ENCODE data around the gene ZNF223. TPM values are rescaled to one million over a fixed set of nuclear protein-coding genes. Genes with fewer than 3 reads are reported as not detected.
A peak's percentile ranks its signal among the peaks of the same experiment; 100 is the strongest.

Gene ZNF223
- total and polyA plus RNA-seq, 5 donors from 2014 or later: 0.68 to 3.1 (median 1.4) TPM

DNA sequence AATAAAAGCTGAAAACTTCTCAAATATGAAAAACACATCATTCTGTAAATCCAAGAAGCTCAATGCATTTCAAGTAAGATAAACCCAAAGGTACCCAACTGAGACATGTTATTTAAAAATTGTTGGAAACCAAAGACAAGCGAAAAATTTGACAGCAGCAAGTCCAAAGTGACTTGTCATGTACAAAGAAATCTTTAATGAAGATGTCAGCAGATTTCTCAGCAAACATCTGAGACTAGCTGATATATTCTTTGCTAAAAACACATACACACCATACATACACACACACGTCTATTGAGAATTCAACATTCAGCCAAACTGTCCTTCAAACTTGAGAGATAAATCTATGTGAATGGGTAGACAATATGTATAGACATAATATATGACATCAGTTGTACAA lies 32.3 kb upstream of the ZNF223 start:
- H3K9me3 Mint-ChIP-seq: peaks cover 1 to 59% (median 33%) of the 10 kb centered on the region in 7 donors
- no peaks in the 10 kb centered on the region for H3K36me3 ChIP-seq (ENCODE audit: control insufficient read depth, insufficient read depth, low read length)
- no peaks in the 10 kb centered on the region for H3K36me3 Mint-ChIP-seq
- no peak overlapping the region for H3K27ac Mint-ChIP-seq
- peaks cover 0 to under 1% (median 0%) of the 10 kb centered on the region in 4 donors for H3K4me1 Mint-ChIP-seq
- ATAC-seq (ENCODE audit: low read depth in 2 of 2): no peak
- no peak overlapping the region for H3K4me3 ChIP-seq (ENCODE audit: low read depth, low read length)
- H3K27me3 Mint-ChIP-seq: peaks cover 6% of the 10 kb centered on the region
- peaks cover 20 to 37% of the 10 kb centered on the region in 2 experiments for H3K9me3 ChIP-seq (ENCODE audit: control insufficient read depth in 2 of 2, low read length in 2 of 2)
- H3K27me3 ChIP-seq (ENCODE audit: control insufficient read depth, insufficient read depth, low read length): no peaks in the 10 kb centered on the region
- DNase-seq: no peak
- no peaks in the 10 kb centered on the region for H3K4me1 ChIP-seq (ENCODE audit: control insufficient read depth, insufficient read depth, low read length, poor library complexity, severe bottlenecking)
- H3K4me3 Mint-ChIP-seq: no peak overlapping the region
- H3K27ac ChIP-seq (ENCODE audit: insufficient read depth, low read length, poor library complexity, severe bottlenecking): no peak overlapping the region

- ATAC-seq (ENCODE audit: low read depth in 2 of 2): no peak
- peaks cover 8 to 17% (median 11%) of the 10 kb centered on the region in 4 donors for H3K4me1 Mint-ChIP-seq
- H3K9me3 Mint-ChIP-seq: peaks cover 1 to 50% (median 29%) of the 10 kb centered on the region in 7 donors
Observed at GRCh38 chr19:44021221-44021620, 30.6 kb upstream of the ZNF223 start.

DNA sequence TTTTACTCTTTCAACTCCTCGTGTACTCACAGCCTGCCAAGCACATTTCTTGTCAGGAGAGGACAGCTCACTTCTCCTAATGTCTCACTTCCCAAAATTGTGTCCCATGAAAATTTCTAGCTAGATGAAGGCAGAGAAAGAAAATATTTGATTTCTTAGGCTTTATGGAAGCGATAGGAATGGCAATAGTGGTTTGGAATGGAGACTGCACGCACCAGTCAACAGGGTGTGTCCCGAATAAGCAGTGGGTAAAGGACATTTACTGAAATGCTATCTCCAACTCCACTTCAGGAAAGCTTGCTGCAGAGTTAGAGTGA lies 27.0 kb upstream of the ZNF223 start:
- Histone ChIP-seq H3K27ac (ENCODE audit: insufficient read depth, low read length, poor library complexity, severe bottlenecking) (no peak overlapping the region), H3K4me3 (ENCODE audit: low read depth, low read length) (peak overlapping the region; percentile 91), H3K27me3 (ENCODE audit: control insufficient read depth, insufficient read depth, low read length) (no peaks in the 10 kb centered on the region), H3K36me3 (ENCODE audit: control insufficient read depth, insufficient read depth, low read length) (peaks cover 31% of the 10 kb centered on the region), H3K9me3 (ENCODE audit: control insufficient read depth in 2 of 2, low read length in 2 of 2) (peaks cover 36% of the 10 kb centered on the region in 2 experiments), H3K4me1 (ENCODE audit: control insufficient read depth, insufficient read depth, low read length, poor library complexity, severe bottlenecking) (peaks cover 10% of the 10 kb centered on the region)
- peak overlapping the region; percentile 90 to 100 (median 98) for H3K4me3 Mint-ChIP-seq
- ATAC-seq (ENCODE audit: low read depth in 2 of 2) (no peak), DNase-seq (no peak)
- H3K27me3 Mint-ChIP-seq: peaks cover 5% of the 10 kb centered on the region
- peaks cover 16 to 37% (median 23%) of the 10 kb centered on the region in 4 donors for H3K4me1 Mint-ChIP-seq
- peaks cover 10 to 47% (median 28%) of the 10 kb centered on the region in 7 donors for H3K9me3 Mint-ChIP-seq
- H3K36me3 Mint-ChIP-seq: peaks cover 35% of the 10 kb centered on the region
- peak overlapping the region in 2 of 3 donors; percentile 95 to 96 for H3K27ac Mint-ChIP-seq

More at GRCh38 chr19:44021221-44021620, 30.6 kb upstream of the ZNF223 start:
- Histone ChIP-seq H3K27ac (ENCODE audit: insufficient read depth, low read length, poor library complexity, severe bottlenecking) (no peak overlapping the region), H3K9me3 (ENCODE audit: control insufficient read depth in 2 of 2, low read length in 2 of 2) (peaks cover 11 to 21% of the 10 kb centered on the region in 2 experiments), H3K27me3 (ENCODE audit: control insufficient read depth, insufficient read depth, low read length) (no peaks in the 10 kb centered on the region), H3K4me1 (ENCODE audit: control insufficient read depth, insufficient read depth, low read length, poor library complexity, severe bottlenecking) (peaks cover 10% of the 10 kb centered on the region), H3K4me3 (ENCODE audit: low read depth, low read length) (no peak overlapping the region), H3K36me3 (ENCODE audit: control insufficient read depth, insufficient read depth, low read length) (no peaks in the 10 kb centered on the region)
- peaks cover 5% of the 10 kb centered on the region for H3K27me3 Mint-ChIP-seq
- H3K4me3 Mint-ChIP-seq: peak overlapping the region in 1 of 4 donors; percentile 36
- peaks cover 3% of the 10 kb centered on the region for H3K36me3 Mint-ChIP-seq
- no peak overlapping the region for H3K27ac Mint-ChIP-seq
- no peak for DNase-seq

- H3K4me1 Mint-ChIP-seq: peaks cover 16 to 37% (median 23%) of the 10 kb centered on the region in 4 donors
- ATAC-seq (ENCODE audit: low read depth in 2 of 2) (peak; percentile 95 to 99), DNase-seq (peak; percentile 68 to 92 (median 78))
- H3K4me3 Mint-ChIP-seq: peak within 1 kb of the TSS; percentile 90 to 100 (median 98)
- peak within 1 kb of the TSS; percentile 52 for H3K27ac ChIP-seq (ENCODE audit: insufficient read depth, low read length, poor library complexity, severe bottlenecking)
- peaks cover 5% of the 10 kb centered on the region for H3K27me3 Mint-ChIP-seq
- H3K36me3 Mint-ChIP-seq: peaks cover 40% of the 10 kb centered on the region
- peaks cover 10 to 46% (median 28%) of the 10 kb centered on the region in 7 donors for H3K9me3 Mint-ChIP-seq
- H3K27me3 ChIP-seq (ENCODE audit: control insufficient read depth, insufficient read depth, low read length): no peaks in the 10 kb centered on the region
- H3K36me3 ChIP-seq (ENCODE audit: control insufficient read depth, insufficient read depth, low read length): peaks cover 36% of the 10 kb centered on the region
- H3K4me1 ChIP-seq (ENCODE audit: control insufficient read depth, insufficient read depth, low read length, poor library complexity, severe bottlenecking): peaks cover 10% of the 10 kb centered on the region
- peak within 1 kb of the TSS; percentile 80 to 96 (median 95) for H3K27ac Mint-ChIP-seq
- H3K4me3 ChIP-seq (ENCODE audit: low read depth, low read length): peak within 1 kb of the TSS; percentile 91
- H3K9me3 ChIP-seq (ENCODE audit: control insufficient read depth in 2 of 2, low read length in 2 of 2): peaks cover 36 to 38% of the 10 kb centered on the region in 2 experiments
Observed at GRCh38 chr19:44025217-44025936, 26.5 kb upstream of the ZNF223 start, which contains the start of gene ZNF222. ZNF222 (plus strand) TSS chr19:44025379; CDS start chr19:44025437, 58 bp downstream.

DNA sequence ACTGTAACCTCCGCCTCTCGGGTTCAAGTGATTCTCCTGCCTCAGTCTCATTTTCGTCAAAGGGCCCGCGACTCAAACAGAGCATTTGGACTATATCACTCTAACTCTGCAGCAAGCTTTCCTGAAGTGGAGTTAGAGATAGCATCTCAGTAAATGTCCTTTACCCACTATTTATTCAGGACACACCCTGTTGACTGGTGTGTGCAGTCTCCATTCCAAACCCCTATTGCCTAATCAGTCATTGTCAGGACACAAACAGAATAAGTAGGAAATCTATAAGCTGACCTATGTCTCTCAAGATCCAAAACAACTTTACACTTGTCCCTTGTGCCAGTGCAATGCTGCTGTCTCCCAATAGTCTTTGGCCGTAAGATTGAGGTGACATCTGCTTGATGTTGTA lies 25.2 kb upstream of the ZNF223 start:
- Mint-ChIP-seq H3K4me3 (peak overlapping the region; percentile 62 to 100 (median 98)), H3K36me3 (peaks cover 53% of the 10 kb centered on the region), H3K9me3 (peaks cover 10 to 54% (median 30%) of the 10 kb centered on the region in 7 donors), H3K27me3 (peaks cover 5% of the 10 kb centered on the region), H3K4me1 (peaks cover 16 to 37% (median 23%) of the 10 kb centered on the region in 4 donors), H3K27ac (no peak overlapping the region)
- Histone ChIP-seq H3K4me1 (ENCODE audit: control insufficient read depth, insufficient read depth, low read length, poor library complexity, severe bottlenecking) (peaks cover 10% of the 10 kb centered on the region), H3K36me3 (ENCODE audit: control insufficient read depth, insufficient read depth, low read length) (peaks cover 48% of the 10 kb centered on the region), H3K9me3 (ENCODE audit: control insufficient read depth in 2 of 2, low read length in 2 of 2) (peaks cover 42 to 43% of the 10 kb centered on the region in 2 experiments), H3K27ac (ENCODE audit: insufficient read depth, low read length, poor library complexity, severe bottlenecking) (no peak overlapping the region), H3K4me3 (ENCODE audit: low read depth, low read length) (no peak overlapping the region), H3K27me3 (ENCODE audit: control insufficient read depth, insufficient read depth, low read length) (no peaks in the 10 kb centered on the region)
- DNase-seq: no peak
- ATAC-seq (ENCODE audit: low read depth in 2 of 2): no peak

DNA sequence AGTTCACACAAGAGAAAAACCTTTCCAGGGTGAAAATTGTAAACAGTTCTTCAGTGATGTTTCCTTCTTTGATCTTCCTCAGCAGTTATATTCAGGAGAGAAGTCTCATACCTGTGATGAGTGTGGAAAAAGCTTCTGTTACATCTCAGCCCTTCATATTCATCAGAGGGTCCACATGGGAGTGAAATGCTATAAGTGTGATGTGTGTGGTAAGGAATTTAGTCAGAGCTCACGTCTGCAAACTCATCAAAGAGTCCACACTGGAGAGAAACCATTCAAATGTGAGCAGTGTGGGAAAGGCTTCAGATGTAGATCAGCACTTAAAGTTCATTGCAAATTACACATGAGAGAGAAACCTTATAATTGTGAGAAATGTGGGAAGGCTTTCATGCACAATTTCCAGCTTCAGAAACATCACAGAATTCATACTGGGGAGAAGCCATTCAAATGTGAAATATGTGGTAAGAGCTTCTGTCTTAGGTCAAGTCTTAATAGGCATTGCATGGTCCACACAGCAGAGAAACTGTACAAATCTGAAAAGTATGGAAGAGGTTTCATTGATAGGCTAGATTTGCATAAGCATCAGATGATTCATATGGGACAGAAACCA lies 19.7 kb upstream of the ZNF223 start:
- Mint-ChIP-seq H3K9me3 (peaks cover 10 to 93% (median 37%) of the 10 kb centered on the region in 7 donors), H3K27ac (no peak overlapping the region), H3K4me1 (peaks cover 4 to 14% (median 11%) of the 10 kb centered on the region in 4 donors), H3K4me3 (no peak overlapping the region), H3K36me3 (peaks cover 56% of the 10 kb centered on the region), H3K27me3 (peaks cover 4% of the 10 kb centered on the region)
- ATAC-seq (ENCODE audit: low read depth in 2 of 2) (no peak), DNase-seq (no peak)
- Histone ChIP-seq H3K36me3 (ENCODE audit: control insufficient read depth, insufficient read depth, low read length) (peaks cover 51% of the 10 kb centered on the region), H3K4me3 (ENCODE audit: low read depth, low read length) (peak overlapping the region; percentile 0), H3K9me3 (ENCODE audit: control insufficient read depth in 2 of 2, low read length in 2 of 2) (peaks cover 86 to 94% of the 10 kb centered on the region in 2 experiments), H3K27me3 (ENCODE audit: control insufficient read depth, insufficient read depth, low read length) (no peaks in the 10 kb centered on the region), H3K4me1 (ENCODE audit: control insufficient read depth, insufficient read depth, low read length, poor library complexity, severe bottlenecking) (no peaks in the 10 kb centered on the region), H3K27ac (ENCODE audit: insufficient read depth, low read length, poor library complexity, severe bottlenecking) (no peak overlapping the region)

DNA sequence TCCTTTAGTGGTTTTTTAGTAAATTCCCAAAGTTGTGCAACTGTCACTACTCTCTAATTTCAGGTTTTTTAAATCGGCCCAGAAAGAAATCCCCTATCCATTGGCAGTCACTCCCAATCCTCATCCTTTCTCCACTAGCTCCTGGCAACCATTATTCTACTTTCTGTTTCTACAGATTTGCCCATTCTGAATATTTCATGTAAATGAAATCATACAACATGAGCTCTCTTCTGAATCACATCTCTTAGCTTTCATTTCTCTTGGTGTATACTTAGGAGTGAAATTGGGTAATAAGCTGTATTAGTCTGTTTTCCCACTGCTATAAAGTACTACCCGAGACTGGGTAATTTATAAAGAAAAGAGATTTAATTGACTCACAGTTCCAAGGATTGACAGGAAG lies 9.7 kb upstream of the ZNF223 start:
- Histone ChIP-seq H3K9me3 (ENCODE audit: control insufficient read depth in 2 of 2, low read length in 2 of 2) (peaks cover 23 to 26% of the 10 kb centered on the region in 2 experiments), H3K27ac (ENCODE audit: insufficient read depth, low read length, poor library complexity, severe bottlenecking) (no peak overlapping the region), H3K4me1 (ENCODE audit: control insufficient read depth, insufficient read depth, low read length, poor library complexity, severe bottlenecking) (no peaks in the 10 kb centered on the region), H3K36me3 (ENCODE audit: control insufficient read depth, insufficient read depth, low read length) (no peaks in the 10 kb centered on the region), H3K4me3 (ENCODE audit: low read depth, low read length) (no peak overlapping the region), H3K27me3 (ENCODE audit: control insufficient read depth, insufficient read depth, low read length) (no peaks in the 10 kb centered on the region)
- no peak for DNase-seq
- H3K27me3 Mint-ChIP-seq: no peaks in the 10 kb centered on the region
- H3K4me3 Mint-ChIP-seq: no peak overlapping the region
- H3K9me3 Mint-ChIP-seq: peaks cover 2 to 50% (median 21%) of the 10 kb centered on the region in 7 donors
- H3K36me3 Mint-ChIP-seq: no peaks in the 10 kb centered on the region
- ATAC-seq (ENCODE audit: low read depth in 2 of 2): no peak
- H3K27ac Mint-ChIP-seq: no peak overlapping the region
- no peaks in the 10 kb centered on the region for H3K4me1 Mint-ChIP-seq

Measured in CD4-positive, CD25-positive, alpha-beta regulatory T cell (primary cell).